Activated naive CD4-positive, alpha-beta T cell treated with anti-CD3 and anti-CD28 coated beads, Interleukin-2, amount 50 U/mL, for 24 hours (primary cell): ENCODE measurements around the gene GARRE1.
"Not testable (repeated sequence)": the region's sequence is repeated elsewhere in the genome, so short reads cannot be mapped to it uniquely, and the experiment has no call there.

Experiments
- H3K27ac Mint-ChIP-seq: one replicate; pipeline ENCODE4 v1.8.0; 2021; ENCODE audit warnings: mild to moderate bottlenecking, mixed read lengths
- H3K27me3 Mint-ChIP-seq: one replicate; pipeline ENCODE4 v1.8.0; 2021; ENCODE audit warnings: mixed read lengths
- H3K36me3 Mint-ChIP-seq: one replicate; pipeline ENCODE4 v1.8.0; 2021; ENCODE audit warnings: mixed read lengths
- H3K4me1 Mint-ChIP-seq: one replicate; pipeline ENCODE4 v1.8.0; 2021; ENCODE audit warnings: mixed read lengths
- H3K4me3 Mint-ChIP-seq: one replicate; pipeline ENCODE4 v1.8.0; 2021; ENCODE audit warnings: mild to moderate bottlenecking, mixed read lengths
- H3K9me3 Mint-ChIP-seq: one replicate; pipeline ENCODE4 v1.8.0; 2021; ENCODE audit warnings: mixed read lengths

GARRE1 gene

GRCh38 chr19:34243138-34243875, 11.0 kb upstream of the GARRE1 start:
- H3K9me3 Mint-ChIP-seq, H3K27me3 Mint-ChIP-seq, H3K4me1 Mint-ChIP-seq, H3K36me3 Mint-ChIP-seq, H3K27ac Mint-ChIP-seq, H3K4me3 Mint-ChIP-seq: not testable (repeated sequence)

- Mint-ChIP-seq H3K4me3 (no peak overlapping the region), H3K27me3 (no peaks in the 10 kb centered on the region), H3K4me1 (no peaks in the 10 kb centered on the region), H3K9me3 (no peaks in the 10 kb centered on the region), H3K27ac (no peak overlapping the region), H3K36me3 (peaks cover 2% of the 10 kb centered on the region)
Observed at GRCh38 chr19:34243876-34244578, 10.3 kb upstream of the GARRE1 start.

- Mint-ChIP-seq H3K27ac (no peak overlapping the region), H3K4me3 (no peak overlapping the region), H3K4me1 (no peaks in the 10 kb centered on the region), H3K9me3 (no peaks in the 10 kb centered on the region), H3K36me3 (peaks cover 2% of the 10 kb centered on the region), H3K27me3 (no peaks in the 10 kb centered on the region)
Observed at GRCh38 chr19:34244611-34245299, 9.6 kb upstream of the GARRE1 start.

GRCh38 chr19:34246340-34246739, 8.0 kb upstream of the GARRE1 start:
- H3K36me3 Mint-ChIP-seq = no peaks in the 10 kb centered on the region
- H3K9me3 Mint-ChIP-seq = no peaks in the 10 kb centered on the region
- H3K4me3 Mint-ChIP-seq = no peak overlapping the region
- H3K27me3 Mint-ChIP-seq = no peaks in the 10 kb centered on the region
- no peaks in the 10 kb centered on the region for H3K4me1 Mint-ChIP-seq
- no peak overlapping the region for H3K27ac Mint-ChIP-seq

GRCh38 chr19:34248941-34249340, 5.4 kb upstream of the GARRE1 start:
- no peak overlapping the region for H3K27ac Mint-ChIP-seq
- H3K36me3 Mint-ChIP-seq = no peaks in the 10 kb centered on the region
- no peaks in the 10 kb centered on the region for H3K27me3 Mint-ChIP-seq
- H3K4me1 Mint-ChIP-seq = peaks cover 7% of the 10 kb centered on the region
- H3K4me3 Mint-ChIP-seq = no peak overlapping the region
- no peaks in the 10 kb centered on the region for H3K9me3 Mint-ChIP-seq

- H3K27ac Mint-ChIP-seq, H3K27me3 Mint-ChIP-seq, H3K36me3 Mint-ChIP-seq, H3K9me3 Mint-ChIP-seq: not testable (repeated sequence)
- peaks cover 31% of the 10 kb centered on the region for H3K4me1 Mint-ChIP-seq
- H3K4me3 Mint-ChIP-seq = peak overlapping the region; percentile 89
Observed at GRCh38 chr19:34253167-34253566, 1.2 kb upstream of the GARRE1 start.

- Mint-ChIP-seq H3K4me3 (peak overlapping the region; percentile 89), H3K27ac (peak overlapping the region; percentile 10), H3K4me1 (peaks cover 33% of the 10 kb centered on the region)
- H3K27me3 Mint-ChIP-seq, H3K9me3 Mint-ChIP-seq, H3K36me3 Mint-ChIP-seq: not testable (repeated sequence)
Observed at GRCh38 chr19:34253681-34254045, 691 bp upstream of the GARRE1 start.

GRCh38 chr19:34254698-34255432, 511 bp downstream of the GARRE1 start:
- Mint-ChIP-seq H3K9me3 (no peaks in the 10 kb centered on the region), H3K4me3 (peak overlapping the region; percentile 89), H3K36me3 (no peaks in the 10 kb centered on the region), H3K27ac (peak overlapping the region; percentile 92), H3K4me1 (peaks cover 43% of the 10 kb centered on the region), H3K27me3 (no peaks in the 10 kb centered on the region)

GRCh38 chr19:34255546-34255945, 1.2 kb downstream of the GARRE1 start:
- Mint-ChIP-seq H3K27me3 (no peaks in the 10 kb centered on the region), H3K27ac (peak overlapping the region; percentile 92), H3K36me3 (no peaks in the 10 kb centered on the region), H3K4me3 (peak overlapping the region; percentile 89), H3K9me3 (no peaks in the 10 kb centered on the region), H3K4me1 (peaks cover 46% of the 10 kb centered on the region)

GRCh38 chr19:34256835-34257558, 2.6 kb downstream of the GARRE1 start:
- Mint-ChIP-seq H3K4me1 (peaks cover 60% of the 10 kb centered on the region), H3K27me3 (no peaks in the 10 kb centered on the region), H3K36me3 (no peaks in the 10 kb centered on the region), H3K9me3 (no peaks in the 10 kb centered on the region), H3K27ac (peak overlapping the region; percentile 57), H3K4me3 (peak overlapping the region; percentile 52)

GRCh38 chr19:34257559-34257924, 3.2 kb downstream of the GARRE1 start:
- no peaks in the 10 kb centered on the region for H3K36me3 Mint-ChIP-seq
- H3K27me3 Mint-ChIP-seq = no peaks in the 10 kb centered on the region
- no peaks in the 10 kb centered on the region for H3K9me3 Mint-ChIP-seq
- peak overlapping the region; percentile 57 for H3K27ac Mint-ChIP-seq
- H3K4me3 Mint-ChIP-seq = peak overlapping the region; percentile 5
- peaks cover 61% of the 10 kb centered on the region for H3K4me1 Mint-ChIP-seq

GRCh38 chr19:34259367-34260095, 5.2 kb downstream of the GARRE1 start:
- no peaks in the 10 kb centered on the region for H3K27me3 Mint-ChIP-seq
- no peaks in the 10 kb centered on the region for H3K36me3 Mint-ChIP-seq
- peak overlapping the region; percentile 37 for H3K27ac Mint-ChIP-seq
- no peak overlapping the region for H3K4me3 Mint-ChIP-seq
- H3K4me1 Mint-ChIP-seq = peaks cover 62% of the 10 kb centered on the region
- H3K9me3 Mint-ChIP-seq = no peaks in the 10 kb centered on the region

- Mint-ChIP-seq H3K4me3 (no peak overlapping the region), H3K4me1 (peaks cover 71% of the 10 kb centered on the region), H3K27me3 (no peaks in the 10 kb centered on the region), H3K27ac (no peak overlapping the region), H3K36me3 (no peaks in the 10 kb centered on the region), H3K9me3 (no peaks in the 10 kb centered on the region)
Observed at GRCh38 chr19:34260771-34261173, 6.4 kb downstream of the GARRE1 start.

- H3K4me1 Mint-ChIP-seq = peaks cover 77% of the 10 kb centered on the region
- H3K36me3 Mint-ChIP-seq = no peaks in the 10 kb centered on the region
- H3K27me3 Mint-ChIP-seq = no peaks in the 10 kb centered on the region
- H3K27ac Mint-ChIP-seq = peak overlapping the region; percentile 8
- no peak overlapping the region for H3K4me3 Mint-ChIP-seq
- no peaks in the 10 kb centered on the region for H3K9me3 Mint-ChIP-seq
Observed at GRCh38 chr19:34261334-34262109, 7.2 kb downstream of the GARRE1 start.
